ENCODE data around the gene NOTCH1.
"Not testable (repeated sequence)": the region's sequence is repeated elsewhere in the genome, so short reads cannot be mapped to it uniquely, and the experiment has no call there.

NOTCH1 gene

GRCh38 chr9:136545965-136546696, at the start of gene NOTCH1:
Gene NOTCH1 (minus strand): TSS chr9:136546048. CDS start chr9:136545786, 262 bp downstream.
- DNase-seq (ENCODE audit: low spot score) = peak; percentile 93

GRCh38 chr9:136594492-136594891, 48.6 kb upstream of the NOTCH1 start:
- DNase-seq (ENCODE audit: low spot score) = no peak

GRCh38 chr9:136593581-136593980, 47.7 kb upstream of the NOTCH1 start:
- DNase-seq (ENCODE audit: low spot score) = no peak

- DNase-seq (ENCODE audit: low spot score) = no peak
Observed at GRCh38 chr9:136592666-136593065, 46.8 kb upstream of the NOTCH1 start.

GRCh38 chr9:136590821-136591752, 45.2 kb upstream of the NOTCH1 start:
- no peak for DNase-seq (ENCODE audit: low spot score)

- no peak for DNase-seq (ENCODE audit: low spot score)
Observed at GRCh38 chr9:136589766-136590763, 44.2 kb upstream of the NOTCH1 start.

GRCh38 chr9:136588663-136589464, 43.0 kb upstream of the NOTCH1 start:
- no peak for DNase-seq (ENCODE audit: low spot score)

GRCh38 chr9:136587944-136588662, 42.3 kb upstream of the NOTCH1 start:
- DNase-seq (ENCODE audit: low spot score) = peak; percentile 81

GRCh38 chr9:136587145-136587943, 41.5 kb upstream of the NOTCH1 start:
- DNase-seq (ENCODE audit: low spot score) = peak; percentile 67

- DNase-seq (ENCODE audit: low spot score) = no peak
Observed at GRCh38 chr9:136586391-136586953, 40.6 kb upstream of the NOTCH1 start.

GRCh38 chr9:136585531-136586120, 39.8 kb upstream of the NOTCH1 start:
- no peak for DNase-seq (ENCODE audit: low spot score)

- peak; percentile 43 for DNase-seq (ENCODE audit: low spot score)
Observed at GRCh38 chr9:136584934-136585333, 39.1 kb upstream of the NOTCH1 start.

- DNase-seq (ENCODE audit: low spot score) = peak; percentile 4
Observed at GRCh38 chr9:136584401-136584932, 38.6 kb upstream of the NOTCH1 start.

- no peak for DNase-seq (ENCODE audit: low spot score)
Observed at GRCh38 chr9:136582977-136583735, 37.3 kb upstream of the NOTCH1 start.

- DNase-seq (ENCODE audit: low spot score) = no peak
Observed at GRCh38 chr9:136581614-136582447, 36.0 kb upstream of the NOTCH1 start.

GRCh38 chr9:136579650-136580219, 33.9 kb upstream of the NOTCH1 start:
- not testable (repeated sequence) for DNase-seq (ENCODE audit: low spot score)

Measured in iPS-NIHi11 (cell line).